ENCODE data around the gene PPP3CA. TPM values are rescaled to one million over a fixed set of nuclear protein-coding genes. Genes with fewer than 3 reads are reported as not detected.

PPP3CA gene
- total RNA-seq, 2 experiments from 2014 or later = 12.9 to 13.8 TPM

GRCh38 chr4:101145021-101145420 is 202.3 kb downstream of the PPP3CA start:
- no peaks in the 10 kb centered on the region for H3K4me1 ChIP-seq (ENCODE audit: insufficient read depth, low read length)
- no peak overlapping the region for H3K27ac ChIP-seq (ENCODE audit: low read depth in 1 of 2, low read length in 2 of 2)
- Mint-ChIP-seq H3K4me3 (no peak overlapping the region), H3K4me1 (ENCODE audit: low read depth) (peaks cover 47% of the 10 kb centered on the region), H3K27ac (no peak overlapping the region), H3K9me3 (no peaks in the 10 kb centered on the region), H3K36me3 (ENCODE audit: low read depth) (no peaks in the 10 kb centered on the region), H3K27me3 (no peaks in the 10 kb centered on the region)
- intact Hi-C loops (cut with DNase I, micrococcal nuclease) = no loop called here
- H3K36me3 ChIP-seq (ENCODE audit: insufficient read depth, low read length) = no peaks in the 10 kb centered on the region
- TF ChIP-seq CTCF (IDR thresholded peaks at IDR 0.05) = no peak
- DNase-seq (no peak), ATAC-seq (ENCODE audit: poor library complexity) (no peak)
- H3K27me3 ChIP-seq (ENCODE audit: control insufficient read depth in 1 of 2, insufficient read depth in 2 of 2, low read length in 2 of 2) = no peaks in the 10 kb centered on the region
- POLR2A ChIA-PET = no interaction called here
- H3K9me3 ChIP-seq (ENCODE audit: control insufficient read depth in 1 of 2, insufficient read depth in 1 of 2, low read length in 2 of 2) = no peaks in the 10 kb centered on the region
- H3K4me3 ChIP-seq (ENCODE audit: low read length) = no peak overlapping the region
- CTCF ChIA-PET = no interaction called here

DNA sequence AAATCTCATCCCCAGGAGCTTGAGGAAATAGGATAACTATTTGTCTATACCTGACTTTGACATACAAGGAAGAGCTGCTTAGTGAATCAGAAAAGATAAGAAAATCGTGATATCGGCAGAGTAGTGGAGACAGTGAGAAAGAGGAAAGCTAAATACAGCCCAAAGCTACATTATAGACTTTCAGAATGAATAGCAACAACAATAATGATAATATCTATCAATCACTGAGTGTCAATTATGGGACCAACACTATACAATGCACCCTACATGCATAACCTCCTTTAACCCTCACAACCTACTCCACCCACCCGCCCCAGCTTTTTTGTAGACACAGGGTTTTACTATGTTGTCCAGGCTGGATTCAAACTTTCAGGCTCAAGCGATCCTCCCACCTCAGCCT is 205.1 kb downstream of the PPP3CA start:
- no peaks in the 10 kb centered on the region for H3K9me3 ChIP-seq (ENCODE audit: control insufficient read depth in 1 of 2, insufficient read depth in 1 of 2, low read length in 2 of 2)
- Mint-ChIP-seq H3K27ac (no peak overlapping the region), H3K4me1 (ENCODE audit: low read depth) (peaks cover 49% of the 10 kb centered on the region), H3K36me3 (ENCODE audit: low read depth) (no peaks in the 10 kb centered on the region), H3K27me3 (no peaks in the 10 kb centered on the region), H3K4me3 (no peak overlapping the region), H3K9me3 (no peaks in the 10 kb centered on the region)
- H3K27ac ChIP-seq (ENCODE audit: low read depth in 1 of 2, low read length in 2 of 2) = no peak overlapping the region
- ATAC-seq (ENCODE audit: poor library complexity) (no peak), DNase-seq (no peak)
- POLR2A ChIA-PET = no interaction called here
- H3K4me1 ChIP-seq (ENCODE audit: insufficient read depth, low read length) = no peaks in the 10 kb centered on the region
- no peak overlapping the region for H3K4me3 ChIP-seq (ENCODE audit: low read length)
- CTCF ChIA-PET = no interaction called here
- no peaks in the 10 kb centered on the region for H3K27me3 ChIP-seq (ENCODE audit: control insufficient read depth in 1 of 2, insufficient read depth in 2 of 2, low read length in 2 of 2)
- intact Hi-C loops (cut with DNase I, micrococcal nuclease) = no loop called here
- no peak for TF ChIP-seq CTCF (IDR thresholded peaks at IDR 0.05)
- no peaks in the 10 kb centered on the region for H3K36me3 ChIP-seq (ENCODE audit: insufficient read depth, low read length)

DNA sequence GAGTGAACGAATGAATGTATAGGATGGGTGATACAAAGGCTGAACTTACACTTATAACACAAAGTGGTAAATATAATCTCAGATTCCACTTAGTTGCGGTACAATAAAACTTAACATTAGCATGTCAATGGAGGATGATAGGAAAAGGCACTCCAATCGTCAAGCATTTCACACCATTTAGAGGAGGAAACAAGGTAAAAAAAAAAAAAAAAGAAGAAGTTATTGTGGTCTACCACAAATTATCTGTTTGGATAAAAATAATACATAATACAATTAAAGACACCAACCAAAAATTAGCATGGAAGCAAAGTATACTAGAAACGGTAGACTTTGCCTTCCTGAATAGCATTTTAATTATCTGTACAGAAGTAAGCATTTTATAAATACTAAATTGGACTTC is 205.5 kb downstream of the PPP3CA start:
- POLR2A ChIA-PET = no interaction called here
- ATAC-seq (ENCODE audit: poor library complexity) = no peak
- no peak for TF ChIP-seq CTCF (IDR thresholded peaks at IDR 0.05)
- H3K4me1 Mint-ChIP-seq (ENCODE audit: low read depth) = peaks cover 52% of the 10 kb centered on the region
- H3K4me3 Mint-ChIP-seq = no peak overlapping the region
- H3K9me3 ChIP-seq (ENCODE audit: control insufficient read depth in 1 of 2, insufficient read depth in 1 of 2, low read length in 2 of 2) = no peaks in the 10 kb centered on the region
- intact Hi-C loops (cut with DNase I, micrococcal nuclease) = no loop called here
- no peaks in the 10 kb centered on the region for H3K36me3 Mint-ChIP-seq (ENCODE audit: low read depth)
- no peaks in the 10 kb centered on the region for H3K27me3 ChIP-seq (ENCODE audit: control insufficient read depth in 1 of 2, insufficient read depth in 2 of 2, low read length in 2 of 2)
- no peaks in the 10 kb centered on the region for H3K4me1 ChIP-seq (ENCODE audit: insufficient read depth, low read length)
- H3K27ac Mint-ChIP-seq = no peak overlapping the region
- H3K27me3 Mint-ChIP-seq = no peaks in the 10 kb centered on the region
- no peaks in the 10 kb centered on the region for H3K36me3 ChIP-seq (ENCODE audit: insufficient read depth, low read length)
- no peaks in the 10 kb centered on the region for H3K9me3 Mint-ChIP-seq
- no peak for DNase-seq
- H3K27ac ChIP-seq (ENCODE audit: low read depth in 1 of 2, low read length in 2 of 2) = no peak overlapping the region
- no peak overlapping the region for H3K4me3 ChIP-seq (ENCODE audit: low read length)
- CTCF ChIA-PET = no interaction called here

Measured in CD4-positive, alpha-beta T cell (primary cell).